Liver (tissue), 9 donors: ENCODE results near the gene AMOTL1. TPM values are rescaled to one million over a fixed set of nuclear protein-coding genes. Genes with fewer than 3 reads are reported as not detected.

Source experiments
- DNase-seq: peaks from one replicate; pipeline ENCODE4 v3.0.0-alpha.2; 2017; ENCODE audit warnings: low spot score
- H3K27ac ChIP-seq, 2 donors: one replicate each; pipeline ENCODE4 v1.7.0; 2013; ENCODE audit warnings: inconsistent platforms in 2 of 2, low read length in 2 of 2, control low read depth in 1 of 2, low read depth in 1 of 2, mild to moderate bottlenecking in 1 of 2
- H3K27me3 ChIP-seq, 4 donors: one replicate each; pipeline versions ENCODE4 v1.6.1 to v1.7.0; 2013; ENCODE audit warnings: low read length in 3 of 4, inconsistent platforms in 1 of 4, mild to moderate bottlenecking in 1 of 4, moderate library complexity in 1 of 4; ENCODE audit not compliant: control insufficient read depth in 4 of 4, insufficient read depth in 4 of 4
- H3K36me3 ChIP-seq, 4 donors: one replicate each; pipeline versions ENCODE4 v1.6.1 to v1.7.0; 2013; ENCODE audit warnings: low read length in 3 of 4, mild to moderate bottlenecking in 3 of 4, low read depth in 1 of 4, moderate library complexity in 1 of 4; ENCODE audit not compliant: control insufficient read depth in 4 of 4, insufficient read depth in 3 of 4
- H3K4me1 ChIP-seq, 4 donors: one replicate each; pipeline versions ENCODE4 v1.6.1 to v1.7.0; 2013; ENCODE audit warnings: low read length in 3 of 4, mild to moderate bottlenecking in 3 of 4, moderate library complexity in 1 of 4; ENCODE audit not compliant: control insufficient read depth in 4 of 4, insufficient read depth in 4 of 4
- H3K4me3 ChIP-seq, 3 donors: one replicate each; pipeline versions ENCODE4 v1.6.1 to v1.7.0; 2013; ENCODE audit warnings: low read length in 3 of 3, control low read depth in 1 of 3, low read depth in 1 of 3, mild to moderate bottlenecking in 1 of 3
- H3K9ac ChIP-seq, 2 donors: one replicate each; pipeline ENCODE4 v1.7.0; 2013; ENCODE audit warnings: low read length in 2 of 2, mild to moderate bottlenecking in 2 of 2, moderate library complexity in 2 of 2, control low read depth in 1 of 2, low read depth in 1 of 2
- H3K9me3 ChIP-seq, 4 donors: one replicate each; pipeline versions ENCODE4 v1.6.1 to v1.7.0; 2013; ENCODE audit warnings: low read length in 3 of 4; ENCODE audit not compliant: control insufficient read depth in 4 of 4
- CTCF ChIP-seq: fragments of 150-350 bp; IDR thresholded peaks from 2 replicates; pipeline ENCODE4 v1.5.1; 2017; ENCODE audit warnings: improper control_type of control experiment, low read depth, low read length; ENCODE audit not compliant: missing input control
- FOXA2 ChIP-seq: IDR thresholded peaks from 2 replicates; pipeline ENCODE4 v1.6.1; 2016; ENCODE audit warnings: antibody characterized with exemption
- GABPA ChIP-seq, 2 donors: IDR thresholded peaks in 1 of 2; conservative IDR thresholded peaks in 1 of 2; 2 replicates each; pipeline ENCODE4 v1.6.1; 2016; ENCODE audit warnings: antibody characterized with exemption in 2 of 2, mild to moderate bottlenecking in 1 of 2, moderate library complexity in 1 of 2
- HNF4A ChIP-seq, 2 donors: conservative IDR thresholded peaks; 2 replicates each; pipeline ENCODE4 v1.6.1; 2016; ENCODE audit warnings: antibody characterized with exemption in 2 of 2, mild to moderate bottlenecking in 2 of 2
- JUND ChIP-seq, 2 donors: IDR thresholded peaks; 2 replicates each; pipeline ENCODE4 v1.6.1; 2016; ENCODE audit warnings: antibody characterized with exemption in 2 of 2
- MAX ChIP-seq: IDR thresholded peaks from 2 replicates; pipeline ENCODE4 v1.6.1; 2016; ENCODE audit warnings: antibody characterized with exemption
- NR2F2 ChIP-seq: IDR thresholded peaks from 2 replicates; pipeline ENCODE4 v1.6.1; 2016; ENCODE audit warnings: antibody characterized with exemption
- RAD21 ChIP-seq, 2 donors: IDR thresholded peaks; 2 replicates each; pipeline ENCODE4 v1.6.1; 2016; ENCODE audit warnings: antibody characterized with exemption in 2 of 2, mild to moderate bottlenecking in 2 of 2
- REST ChIP-seq: IDR thresholded peaks from 2 replicates; pipeline ENCODE4 v1.6.1; 2016; ENCODE audit warnings: antibody characterized with exemption, mild to moderate bottlenecking
- RXRA ChIP-seq, 2 donors: IDR thresholded peaks; 2 replicates each; pipeline ENCODE4 v1.6.1; 2017 to 2018; ENCODE audit warnings: antibody characterized with exemption in 2 of 2, mild to moderate bottlenecking in 1 of 2
- SP1 ChIP-seq: IDR thresholded peaks from 2 replicates; pipeline ENCODE4 v1.6.1; 2018; ENCODE audit warnings: antibody characterized with exemption, mild to moderate bottlenecking
- TAF1 ChIP-seq: conservative IDR thresholded peaks from 2 replicates; pipeline ENCODE4 v1.6.1; 2016; ENCODE audit warnings: antibody characterized with exemption, mild to moderate bottlenecking
- YY1 ChIP-seq: IDR thresholded peaks from 2 replicates; pipeline ENCODE4 v1.6.1; 2016; ENCODE audit warnings: antibody characterized with exemption, mild to moderate bottlenecking
- ZBTB33 ChIP-seq: IDR thresholded peaks from 2 replicates; pipeline ENCODE4 v1.6.1; 2016; ENCODE audit warnings: antibody characterized with exemption
- WGBS: extraction: QIAGEN DNeasy Blood & Tissue Kit; methylation state at CpG from one replicate; pipeline ENCODE4 v1.1.7; 2013; 5-methylcytosine and 5-hydroxymethylcytosine counted together
- polyA plus RNA-seq, 2 donors: library from polyadenylated mRNA; stranded (reverse) in 1 of 2; unstranded in 1 of 2; fragments of 200-250 nt in 1 of 2; fragments of >200 nt in 1 of 2; fragmentation: Nextera tagmentation in 1 of 2; extraction: Ambion mirVana in 1 of 2; gene quantifications; one replicate each; pipeline versions ENCODE4 v1.2.1 to v1.2.3, GENCODE V29; 2013 to 2015
- total RNA-seq, 2 donors: library from RNA; depleted of rRNA; stranded (reverse); fragments of >200 nt; gene quantifications; one replicate each; pipeline ENCODE4 v1.2.3, GENCODE V29; 2014
- donor health status: healthy.
- donor health status: healthy.
- donor health status: healthy.
- donor health status: healthy.
- donor health status: healthy.

The AMOTL1 gene
- total and polyA plus RNA-seq, 4 donors, result 2.2 to 29.5 (median 7.2) TPM

- H3K27ac ChIP-seq, result no peak overlapping the region
- no peak overlapping the region for H3K4me3 ChIP-seq
- H3K9ac ChIP-seq, result no peak overlapping the region
- no peaks in the 10 kb centered on the region for H3K36me3 ChIP-seq
- peaks cover 0 to 5% (median 1%) of the 10 kb centered on the region in 4 donors for H3K4me1 ChIP-seq
- TF ChIP-seq MAX, result no peak
- H3K27me3 ChIP-seq, result no peaks in the 10 kb centered on the region
- no peaks in the 10 kb centered on the region for H3K9me3 ChIP-seq
- no peak for DNase-seq
These were observed 152.2 kb downstream of the AMOTL1 start for GRCh38 chr11:94920311-94920710.

GRCh38 chr11:94922321-94923003 is 154.3 kb downstream of the AMOTL1 start:
- Histone ChIP-seq H3K9ac (no peak overlapping the region), H3K4me1 (peaks cover 1 to 11% (median 6%) of the 10 kb centered on the region in 4 donors), H3K27me3 (no peaks in the 10 kb centered on the region), H3K27ac (no peak overlapping the region), H3K9me3 (no peaks in the 10 kb centered on the region), H3K36me3 (no peaks in the 10 kb centered on the region), H3K4me3 (no peak overlapping the region)
- 69% methylated on average over 5 of the region's 5 CpGs for WGBS
- DNase-seq, result no peak
- TF ChIP-seq ZBTB33 (no peak), TAF1 (no peak), HNF4A (conservative IDR thresholded peaks at IDR 0.05) (no peak), GABPA (IDR thresholded peaks at IDR 0.05 in 1 of 2, conservative IDR thresholded peaks at IDR 0.05 in 1 of 2) (no peak), MAX (no peak), SP1 (no peak), FOXA2 (no peak), NR2F2 (no peak), REST (no peak), JUND (IDR thresholded peaks at IDR 0.05) (no peak), RXRA (IDR thresholded peaks at IDR 0.05) (no peak), RAD21 (IDR thresholded peaks at IDR 0.05) (no peak), YY1 (no peak), CTCF (no peak)
